Duodenal mucosa (tissue), 2 donors: Measurements from ENCODE around the gene C17orf113.

Source experiments
- H3K27ac ChIP-seq: one replicate; pipeline ENCODE4 v1.7.0; 2013; ENCODE audit warnings: low read depth, low read length
- H3K27me3 ChIP-seq, 2 donors: one replicate each; pipeline ENCODE4 v1.7.0; 2013; ENCODE audit warnings: low read length in 2 of 2, control low read depth in 1 of 2; ENCODE audit not compliant: insufficient read depth in 2 of 2, control insufficient read depth in 1 of 2
- H3K36me3 ChIP-seq, 2 donors: one replicate each; pipeline ENCODE4 v1.7.0; 2013; ENCODE audit warnings: low read length in 2 of 2, control low read depth in 1 of 2; ENCODE audit not compliant: insufficient read depth in 2 of 2, control insufficient read depth in 1 of 2
- H3K4me1 ChIP-seq, 2 donors: one replicate each; pipeline ENCODE4 v1.7.0; 2013; ENCODE audit warnings: low read length in 2 of 2, control low read depth in 1 of 2; ENCODE audit not compliant: insufficient read depth in 2 of 2, control insufficient read depth in 1 of 2
- H3K4me3 ChIP-seq, 2 donors: one replicate each; pipeline ENCODE4 v1.7.0; 2013; ENCODE audit warnings: low read length in 2 of 2, low read depth in 1 of 2
- H3K9ac ChIP-seq, 2 donors: one replicate each; pipeline ENCODE4 v1.7.0; 2013; ENCODE audit warnings: low read length in 2 of 2, low read depth in 1 of 2
- H3K9me3 ChIP-seq, 2 donors: one replicate each; pipeline ENCODE4 v1.7.0; 2013; ENCODE audit warnings: low read length in 2 of 2, control low read depth in 1 of 2; ENCODE audit not compliant: control insufficient read depth in 1 of 2

C17orf113 gene

DNA sequence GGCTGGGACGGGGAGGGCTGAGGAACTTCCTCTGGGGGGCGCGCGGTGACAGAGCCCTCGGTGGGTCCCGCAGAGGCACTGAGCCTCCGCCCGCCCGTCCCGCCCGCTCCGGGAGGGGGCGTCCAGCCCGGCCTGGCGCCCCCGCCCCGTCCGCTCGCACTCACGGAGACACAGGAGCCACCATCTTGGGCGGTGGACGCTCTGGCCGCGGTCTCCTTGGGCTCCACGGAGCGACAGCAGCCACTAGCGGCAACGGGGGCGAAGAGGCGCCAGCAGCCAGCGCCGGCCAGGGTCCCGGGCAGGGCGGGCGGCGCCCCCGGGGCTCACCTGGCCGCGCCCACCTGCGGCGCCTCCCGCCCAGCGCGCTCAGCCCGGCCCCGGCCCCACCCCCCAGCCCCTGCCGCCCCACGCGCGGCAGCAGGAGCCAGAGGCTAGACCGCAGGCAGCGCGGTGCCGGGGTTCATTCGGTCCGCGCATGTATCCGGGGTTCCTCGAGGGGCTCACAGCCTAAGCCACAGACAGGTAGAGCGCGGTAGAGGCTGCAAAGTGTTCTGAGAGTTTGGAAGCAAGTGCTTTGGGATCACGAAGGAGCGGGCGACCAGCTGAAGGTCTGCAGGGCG, at the start of gene C17orf113:
TSS of gene C17orf113 (minus strand) at position 209 of the 620 bp plus-strand sequence. CDS start 7,225 bp downstream, outside the sequence.
- peaks cover 0 to 6% of the 10 kb centered on the region in 2 donors for H3K4me1 ChIP-seq
- peak within 1 kb of the TSS; percentile 70 to 71 for H3K4me3 ChIP-seq
- H3K27ac ChIP-seq: no peak within 1 kb of the TSS
- peaks cover 17% of the 10 kb centered on the region in 2 donors for H3K27me3 ChIP-seq
- H3K9me3 ChIP-seq: no peaks in the 10 kb centered on the region
- peak within 1 kb of the TSS; percentile 35 to 54 for H3K9ac ChIP-seq
- H3K36me3 ChIP-seq: no peaks in the 10 kb centered on the region

DNA sequence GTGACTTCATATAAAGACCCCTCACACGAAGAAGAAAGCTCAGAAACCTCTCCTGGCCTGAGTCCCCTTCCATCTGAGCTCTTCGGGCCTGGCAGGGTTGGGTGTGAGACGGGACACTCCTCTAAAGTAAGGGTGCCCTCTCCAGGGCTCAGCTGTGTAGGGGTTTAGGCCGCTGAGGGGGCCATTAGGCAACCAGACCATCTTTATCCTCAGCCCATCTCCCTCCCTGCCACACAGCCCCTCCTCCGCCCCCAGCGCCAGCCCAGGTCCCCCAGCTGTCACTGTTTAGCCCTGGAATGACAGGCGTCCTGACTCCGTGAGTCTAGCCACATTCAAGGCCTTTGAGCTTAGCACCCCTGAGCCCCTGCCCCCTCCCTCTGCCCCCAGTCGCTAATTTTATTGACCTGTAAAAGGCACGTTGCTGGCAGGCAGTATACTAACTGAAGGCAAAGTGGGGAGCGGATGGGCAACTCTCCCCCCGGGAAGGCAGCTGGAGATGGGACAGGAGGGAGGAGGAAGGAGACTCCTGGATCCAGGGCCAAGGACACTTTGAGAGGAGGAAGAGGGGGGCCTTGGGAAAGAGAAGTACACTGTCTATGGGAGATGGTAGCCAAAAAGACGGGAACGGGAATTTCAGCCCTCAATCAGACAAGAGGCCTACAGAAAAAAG, 48.5 kb upstream of the C17orf113 start:
- Histone ChIP-seq H3K36me3 (peaks cover 0 to 7% of the 10 kb centered on the region in 2 donors), H3K9me3 (no peaks in the 10 kb centered on the region), H3K27me3 (peaks cover 19 to 20% of the 10 kb centered on the region in 2 donors), H3K27ac (no peak overlapping the region), H3K9ac (no peak overlapping the region), H3K4me1 (peaks cover 0 to 4% of the 10 kb centered on the region in 2 donors), H3K4me3 (no peak overlapping the region)

DNA sequence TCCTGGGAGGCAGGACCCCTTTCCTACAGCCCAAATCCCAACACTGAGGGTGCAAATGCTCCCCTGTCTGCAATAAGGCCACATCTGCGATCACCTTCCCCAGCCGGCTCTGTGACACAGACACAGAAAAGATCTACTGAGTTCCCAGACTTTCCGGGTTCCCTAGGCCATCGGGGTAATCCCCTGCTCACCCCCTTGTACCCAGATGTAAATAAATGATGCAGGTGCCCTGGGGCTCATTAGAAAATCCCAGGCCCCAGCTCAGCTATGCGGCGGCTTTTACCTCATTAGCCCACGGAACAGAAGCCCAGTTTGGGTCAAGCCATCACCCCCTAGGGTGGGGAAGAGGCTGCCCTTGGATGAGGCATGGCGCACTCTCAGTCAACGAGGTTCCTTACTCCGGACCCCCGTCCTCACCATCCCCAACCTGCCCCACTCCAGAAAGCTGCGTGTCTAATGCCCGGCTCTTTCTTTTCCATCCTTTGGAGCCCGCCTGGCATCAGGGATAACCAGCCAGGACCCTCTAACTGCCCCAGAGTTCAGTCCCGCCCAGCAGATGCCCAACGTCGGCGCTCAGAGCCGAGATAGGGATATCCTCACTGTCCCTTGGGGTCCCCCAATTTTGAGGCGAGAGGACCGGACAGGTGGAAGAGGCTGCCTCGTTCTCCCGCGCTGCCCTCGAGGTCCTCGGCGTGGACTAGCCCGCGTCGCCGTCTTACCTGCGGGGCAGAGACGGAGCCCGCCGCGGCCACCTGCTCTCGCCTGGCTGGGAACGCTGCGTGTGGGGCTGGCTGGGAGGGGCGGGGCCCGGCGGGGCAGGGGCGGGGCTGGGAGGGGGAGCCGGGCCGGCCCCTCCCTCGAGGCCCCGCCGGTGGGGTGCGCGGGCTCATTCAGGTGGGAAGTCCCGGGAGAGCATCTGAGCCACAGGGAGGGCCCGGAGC, 47.6 kb upstream of the C17orf113 start, which contains the start of gene ZNF385C:
TSS of gene ZNF385C (minus strand) at position 783 of the 941 bp plus-strand sequence. CDS start 35,417 bp downstream, outside the sequence.
- Histone ChIP-seq H3K9ac (no peak within 1 kb of the TSS), H3K4me3 (peak within 1 kb of the TSS in 1 of 2 donors; percentile 40)

DNA sequence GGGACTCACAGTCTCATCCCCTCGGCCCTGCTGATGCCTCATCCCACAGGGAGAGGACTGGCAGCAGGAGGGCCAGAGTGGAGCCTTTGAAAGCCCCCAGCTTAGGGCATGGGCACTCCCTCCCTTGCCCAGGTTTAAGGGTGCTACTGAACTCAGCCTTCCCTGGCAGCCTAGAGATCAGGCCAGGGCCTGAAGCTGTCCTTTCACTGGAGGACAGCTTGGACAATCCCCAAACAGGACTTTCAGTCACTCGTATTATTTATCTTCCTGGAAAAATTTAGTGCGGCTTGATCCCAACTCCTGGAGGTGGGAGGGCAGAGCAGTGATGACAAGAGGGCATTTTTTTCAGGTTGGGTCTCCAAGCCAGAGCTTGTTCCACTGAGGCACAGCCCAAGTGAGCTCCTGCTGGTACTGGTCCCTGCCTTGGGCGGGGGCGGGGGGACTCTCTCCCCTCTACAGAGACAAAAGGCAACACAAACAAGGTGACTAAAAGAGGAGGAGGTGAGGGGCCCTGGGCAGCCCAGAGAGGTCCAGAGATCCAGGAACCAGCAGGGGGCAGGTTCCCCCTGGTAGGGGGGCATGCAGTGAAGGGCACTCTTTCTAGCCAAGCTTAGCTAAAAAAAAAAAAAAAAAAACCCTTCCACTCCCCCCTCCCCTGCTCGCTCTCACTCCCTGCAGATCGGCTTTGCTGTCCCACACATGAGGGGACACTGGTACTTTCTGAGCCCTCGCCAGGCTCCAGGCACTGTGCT, 46.1 kb upstream of the C17orf113 start:
- Histone ChIP-seq H3K27me3 (peaks cover 19 to 20% of the 10 kb centered on the region in 2 donors), H3K9me3 (no peaks in the 10 kb centered on the region), H3K36me3 (no peaks in the 10 kb centered on the region), H3K9ac (no peak overlapping the region), H3K4me1 (peaks cover 0 to 4% of the 10 kb centered on the region in 2 donors), H3K27ac (no peak overlapping the region), H3K4me3 (no peak overlapping the region)

More for the DNA sequence above, 47.6 kb upstream of the C17orf113 start, which contains the start of gene ZNF385C:
- Histone ChIP-seq H3K36me3 (peaks cover 0 to under 1% of the 10 kb centered on the region in 2 donors), H3K27ac (no peak within 1 kb of the TSS), H3K27me3 (peaks cover 19 to 20% of the 10 kb centered on the region in 2 donors), H3K9me3 (no peaks in the 10 kb centered on the region), H3K4me1 (peaks cover 0 to 4% of the 10 kb centered on the region in 2 donors)

DNA sequence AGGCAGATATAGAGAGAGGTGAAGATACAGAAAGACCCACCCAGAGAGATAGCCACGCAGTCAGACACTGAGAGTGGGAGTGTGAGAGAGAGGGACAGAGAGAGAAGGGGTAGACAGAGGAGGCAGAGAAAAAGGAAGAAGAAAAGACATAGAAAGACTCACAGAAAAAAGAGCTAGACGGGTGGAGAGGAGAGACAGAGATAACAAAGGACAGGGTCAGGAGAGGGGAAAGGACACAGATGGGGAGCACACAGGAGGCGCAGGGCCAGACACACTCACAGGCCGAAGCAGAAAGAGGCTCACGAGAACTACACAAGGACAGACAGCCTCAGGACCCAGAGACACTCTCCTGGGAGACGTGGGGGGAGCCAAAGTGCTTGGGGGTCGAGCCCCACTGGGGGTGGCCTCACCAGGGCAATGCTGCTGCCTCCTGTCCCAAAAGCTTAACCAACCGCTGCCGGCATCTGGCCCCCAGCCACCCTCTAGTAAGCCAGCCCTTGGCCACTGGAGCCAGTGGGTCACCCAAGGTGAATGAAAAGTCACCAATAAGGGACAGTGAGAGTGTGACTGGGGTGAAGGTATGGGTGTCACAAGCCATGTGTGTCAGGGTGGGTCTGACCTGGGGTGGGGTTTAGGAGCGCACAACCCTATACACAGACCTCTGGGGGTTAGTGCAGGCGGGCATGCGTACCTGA, 44.1 kb upstream of the C17orf113 start:
- H3K9ac ChIP-seq: no peak overlapping the region
- no peak overlapping the region for H3K4me3 ChIP-seq
- no peak overlapping the region for H3K27ac ChIP-seq
- peaks cover 20 to 22% of the 10 kb centered on the region in 2 donors for H3K27me3 ChIP-seq
- H3K4me1 ChIP-seq: peaks cover 0 to 4% of the 10 kb centered on the region in 2 donors
- no peaks in the 10 kb centered on the region for H3K9me3 ChIP-seq
- no peaks in the 10 kb centered on the region for H3K36me3 ChIP-seq

DNA sequence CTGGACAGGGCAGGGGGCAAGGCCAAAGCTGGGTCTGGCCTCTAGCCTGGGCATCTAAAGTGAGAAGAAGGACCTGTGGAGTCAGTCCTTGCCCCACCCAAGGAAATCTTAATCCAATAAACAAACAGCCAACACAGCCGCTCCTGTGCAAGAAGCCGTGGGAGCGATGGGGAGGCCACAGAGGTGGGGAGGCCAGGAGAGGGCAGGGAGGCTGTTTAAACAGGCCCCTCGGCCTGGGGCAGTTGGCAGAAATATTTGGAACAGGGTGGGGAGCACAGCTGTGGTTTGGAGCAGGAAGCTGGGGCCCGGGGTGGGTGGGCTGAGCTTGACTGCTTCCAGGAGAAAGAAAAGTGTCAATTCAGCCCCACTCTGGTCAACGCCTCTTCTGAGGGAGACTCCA, 42.5 kb upstream of the C17orf113 start:
- Histone ChIP-seq H3K27ac (no peak overlapping the region), H3K4me3 (no peak overlapping the region), H3K9me3 (no peaks in the 10 kb centered on the region), H3K27me3 (peaks cover 24 to 27% of the 10 kb centered on the region in 2 donors), H3K9ac (no peak overlapping the region), H3K36me3 (no peaks in the 10 kb centered on the region), H3K4me1 (peaks cover 0 to 1% of the 10 kb centered on the region in 2 donors)

DNA sequence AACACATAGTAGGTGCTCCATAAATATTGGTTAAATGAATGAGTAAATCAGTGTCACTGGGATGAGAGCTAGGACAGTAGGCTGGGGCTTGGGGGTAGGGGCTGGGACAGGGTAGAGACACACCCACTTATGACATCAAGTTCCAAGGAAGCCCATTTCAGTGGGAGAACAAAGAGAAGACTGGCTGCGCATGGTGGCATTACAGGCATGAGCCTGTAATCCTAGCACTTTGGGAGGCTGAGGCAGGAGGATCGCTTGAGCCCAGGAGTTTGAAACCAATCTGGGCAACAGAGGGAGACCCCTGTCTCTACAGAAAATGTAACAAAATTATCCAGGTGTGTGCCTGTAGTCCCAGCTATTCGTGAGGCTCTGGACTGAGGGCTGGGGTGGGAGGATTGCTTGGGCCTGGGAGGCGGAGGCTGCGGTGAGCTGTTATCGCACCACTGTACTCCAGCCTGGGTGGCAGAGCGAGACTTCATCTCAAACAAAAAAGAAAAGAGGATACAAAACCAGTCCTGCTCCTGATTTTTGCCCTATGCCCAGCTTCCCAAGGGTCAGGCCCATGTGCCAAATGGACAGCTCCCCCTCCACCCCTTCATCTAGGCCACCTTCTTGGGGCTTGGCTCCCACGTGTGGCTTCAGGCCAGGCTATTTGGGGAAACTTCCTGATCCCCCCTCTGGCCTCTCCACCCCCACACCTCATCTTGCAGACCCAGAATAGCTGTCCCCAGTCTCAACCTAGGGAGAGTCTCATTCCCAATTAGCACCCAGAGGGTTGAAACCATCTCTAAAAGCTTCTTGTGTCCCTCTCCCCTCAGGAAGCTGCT, 40.8 kb upstream of the C17orf113 start:
- Histone ChIP-seq H3K36me3 (no peaks in the 10 kb centered on the region), H3K4me3 (no peak overlapping the region), H3K9me3 (no peaks in the 10 kb centered on the region), H3K27me3 (peaks cover 11 to 21% of the 10 kb centered on the region in 2 donors), H3K27ac (no peak overlapping the region), H3K9ac (no peak overlapping the region), H3K4me1 (no peaks in the 10 kb centered on the region)

DNA sequence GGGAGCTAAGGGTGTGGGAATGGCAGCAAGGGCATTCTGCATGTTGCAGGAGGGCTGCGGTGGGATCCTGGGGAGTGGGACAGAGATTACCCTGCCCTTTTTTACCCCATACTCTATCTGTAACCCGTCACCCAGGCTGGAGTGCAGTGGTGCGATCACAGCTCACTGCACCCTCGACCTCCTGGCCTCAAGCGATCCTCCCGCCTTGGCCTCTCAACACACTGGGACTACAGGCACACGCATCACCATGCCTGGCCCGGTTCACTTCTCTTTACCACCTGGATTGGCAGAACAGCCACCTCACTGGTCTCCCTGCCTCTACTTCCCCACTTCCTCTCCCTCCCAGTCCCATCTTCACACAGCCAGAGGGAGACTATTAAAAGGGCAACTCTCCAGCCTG, 38.3 kb upstream of the C17orf113 start:
- no peak overlapping the region for H3K9ac ChIP-seq
- H3K27me3 ChIP-seq: peaks cover 8 to 19% of the 10 kb centered on the region in 2 donors
- H3K9me3 ChIP-seq: no peaks in the 10 kb centered on the region
- no peak overlapping the region for H3K27ac ChIP-seq
- no peaks in the 10 kb centered on the region for H3K36me3 ChIP-seq
- H3K4me3 ChIP-seq: no peak overlapping the region
- no peaks in the 10 kb centered on the region for H3K4me1 ChIP-seq
